A549 (cell line): Measurements from ENCODE around the gene TEDC1. TPM values are rescaled to one million over a fixed set of nuclear protein-coding genes. Genes with fewer than 3 reads are reported as not detected.

Source experiments
- ATAC-seq, 2 experiments: fragments of 200-7000 bp in 1 of 2; fragments of >200 bp in 1 of 2; cut with Nextera tagmentation in 1 of 2; cut with Tn5 transposase in 1 of 2; 3 replicates each; pipeline versions ENCODE4 v1.8.0 to v1.9.1; 2018 to 2020; ENCODE audit warnings: mild to moderate bottlenecking in 1 of 2, moderate library complexity in 1 of 2
- CTCF ChIA-PET: fragments of 300-600 bp; sonication (Branson Sonifier 250); formaldehyde crosslinking; extraction: SDS; loops from one replicate; lab custom pipeline; 2021; ENCODE audit warnings: antibody characterized with exemption, inconsistent platforms; lab: Yijun Ruan, JAX
- POLR2A ChIA-PET: fragments of 350-600 bp; formaldehyde crosslinking; extraction: SDS; loops from one replicate; lab custom pipeline; 2021; ENCODE audit warnings: antibody characterized with exemption, inconsistent platforms; lab: Yijun Ruan, JAX
- DNase-seq, 2 experiments: peaks; one replicate each; pipeline versions ENCODE4 v3.0.0 to v3.0.0-alpha.2; 2011 to 2016; ENCODE audit warnings: low read depth in 1 of 2, low spot score in 1 of 2
- FAIRE-seq: peaks from 2 replicates; lab custom pipeline; 2011; peaks lifted over from hg19 to GRCh38; lab: Jason Lieb, UNC
- H3K27ac ChIP-seq, 2 experiments: fragments of >200 bp; sonication (Bioruptor Twin); formaldehyde crosslinking; 3 replicates each; pipeline ENCODE4 v1.5.1; 2016 to 2017
- H3K4me1 ChIP-seq: fragments of >200 bp; sonication (Bioruptor Twin); formaldehyde crosslinking; 3 replicates; pipeline ENCODE4 v1.6.1; 2016
- H3K4me2 ChIP-seq: fragments of >200 bp; sonication (Bioruptor Twin); formaldehyde crosslinking; 3 replicates; pipeline ENCODE4 v1.6.1; 2016
- H3K4me3 ChIP-seq: fragments of >200 bp; sonication (Bioruptor Twin); formaldehyde crosslinking; 3 replicates; pipeline ENCODE4 v1.5.1; 2016
- H3K9me3 ChIP-seq: fragments of >200 bp; sonication (Bioruptor Twin); formaldehyde crosslinking; 3 replicates; pipeline ENCODE4 v1.6.1; 2016
- BHLHE40 ChIP-seq: IDR thresholded peaks from 2 replicates; pipeline ENCODE4 v1.6.1; 2012; ENCODE audit warnings: low read depth, low read length, inconsistent platforms
- CHD4 ChIP-seq: fragments of 200-600 bp; sonication (generic); IDR thresholded peaks from 2 replicates; pipeline ENCODE4 v1.6.1; 2016; ENCODE audit warnings: antibody characterized with exemption, mild to moderate bottlenecking, borderline replicate concordance
- EHMT2 ChIP-seq: fragments of 200-600 bp; sonication (generic); IDR thresholded peaks from 2 replicates; pipeline ENCODE4 v1.6.1; 2016; ENCODE audit warnings: antibody characterized with exemption, low read depth, mild to moderate bottlenecking, moderate library complexity
- FOSL2 ChIP-seq, 2 experiments: fragments of 450-650 bp in 1 of 2; fragments of >200 bp in 1 of 2; sonication (Bioruptor Twin) in 1 of 2; formaldehyde crosslinking; IDR thresholded peaks; 2 replicates each; pipeline versions ENCODE4 v1.5.0 to v1.6.1; 2016 to 2020; ENCODE audit warnings: mild to moderate bottlenecking in 1 of 2, moderate library complexity in 1 of 2
- FOXS1 ChIP-seq: fragments of 250-450 bp; sonication (Bioruptor Pico); IDR thresholded peaks from 2 replicates; pipeline ENCODE4 v1.5.0; 2020; ENCODE audit warnings: mild to moderate bottlenecking, moderate library complexity
- HDAC2 ChIP-seq: fragments of 200-600 bp; sonication (generic); IDR thresholded peaks from 2 replicates; pipeline ENCODE4 v1.6.1; 2016
- HEYL ChIP-seq: fragments of 250-450 bp; sonication (Bioruptor Pico); IDR thresholded peaks from 2 replicates; pipeline ENCODE4 v1.8.0; 2021; ENCODE audit warnings: mild to moderate bottlenecking, moderate library complexity
- KDM5A ChIP-seq: fragments of 200-600 bp; sonication (generic); IDR thresholded peaks from 2 replicates; pipeline ENCODE4 v1.6.1; 2016; ENCODE audit warnings: antibody characterized with exemption, mild to moderate bottlenecking
- MAZ ChIP-seq: fragments of 150-350 bp; IDR thresholded peaks from 2 replicates; pipeline ENCODE4 v1.6.1; 2014; ENCODE audit warnings: antibody characterized with exemption, low read depth, low read length, borderline replicate concordance
- NFE2L2 ChIP-seq: fragments of 150-350 bp; conservative IDR thresholded peaks from 2 replicates; pipeline ENCODE4 v1.6.1; 2014; ENCODE audit warnings: low read length
- NR3C1 ChIP-seq: fragments of >200 bp; sonication (Bioruptor Twin); formaldehyde crosslinking; IDR thresholded peaks from 3 replicates; pipeline ENCODE4 v1.6.1; 2017
- PHF8 ChIP-seq: fragments of 200-600 bp; sonication (generic); IDR thresholded peaks from 2 replicates; pipeline ENCODE4 v1.6.1; 2016; ENCODE audit warnings: low read depth, mild to moderate bottlenecking, antibody characterized with exemption, moderate library complexity, borderline replicate concordance
- RARB ChIP-seq: fragments of 250-450 bp; sonication (Bioruptor Pico); IDR thresholded peaks from 2 replicates; pipeline ENCODE4 v1.8.0; 2021; ENCODE audit warnings: mild to moderate bottlenecking, moderate library complexity
- RFX5 ChIP-seq: fragments of 450-650 bp; IDR thresholded peaks from 2 replicates; pipeline ENCODE4 v1.7.1; 2014; ENCODE audit warnings: antibody characterized with exemption, mild to moderate bottlenecking, moderate library complexity
- TFCP2L1 ChIP-seq: fragments of 250-450 bp; sonication (Bioruptor Pico); IDR thresholded peaks from 2 replicates; pipeline ENCODE4 v1.5.0; 2021; ENCODE audit warnings: mild to moderate bottlenecking
- TP53 ChIP-seq: fragments of 250-450 bp; sonication (Bioruptor Pico); IDR thresholded peaks from 2 replicates; pipeline ENCODE4 v1.5.0; 2021; ENCODE audit warnings: mild to moderate bottlenecking, moderate library complexity
- ZC3H11A ChIP-seq: fragments of 450-650 bp; IDR thresholded peaks from 2 replicates; pipeline ENCODE4 v1.6.1; 2014; ENCODE audit warnings: antibody characterized with exemption, mild to moderate bottlenecking
- ZFP36 ChIP-seq: fragments of 450-650 bp; IDR thresholded peaks from 2 replicates; pipeline ENCODE4 v1.6.1; 2014; ENCODE audit warnings: borderline replicate concordance; ENCODE audit not compliant: partially characterized antibody
- ZNF302 ChIP-seq: fragments of 250-450 bp; sonication (Bioruptor Pico); IDR thresholded peaks from 2 replicates; pipeline ENCODE4 v1.9.0; 2021; ENCODE audit warnings: inconsistent platforms, mild to moderate bottlenecking, moderate library complexity
- ZSCAN20 ChIP-seq: fragments of 250-450 bp; sonication (Bioruptor Pico); IDR thresholded peaks from 2 replicates; pipeline ENCODE4 v1.8.0; 2022; ENCODE audit warnings: mild to moderate bottlenecking, moderate library complexity
- WGBS: methylation state at CpG from one replicate; pipeline ENCODE4 v1.1.6; 2017; ENCODE audit errors: missing lambda C conversion rate; 5-methylcytosine and 5-hydroxymethylcytosine counted together
- polyA plus RNA-seq, 4 experiments: library from polyadenylated mRNA; depleted of rRNA in 3 of 4; stranded (reverse); fragments of >200 nt; fragmentation: RNase III in 1 of 4; extraction: RNeasy Plus Mini Kit Qiagen cat#74134 plus additional on column Dnase treatment in 1 of 4; gene quantifications; 2 replicates in 3 of 4; 3 replicates in 1 of 4; pipeline ENCODE4 v1.2.3, GENCODE V29; 2011 to 2017
- TF ChIP-seq, protein P1 (sequence below): IDR thresholded peaks from 2 replicates; pipeline ENCODE4 v1.6.1; 2012; ENCODE audit warnings: low read depth, borderline replicate concordance
- TF ChIP-seq, protein P2 (sequence below): fragments of >200 bp; sonication (Bioruptor Twin); formaldehyde crosslinking; IDR thresholded peaks from 2 replicates; pipeline ENCODE4 v1.6.1; 2016
- TF ChIP-seq, protein P3 (sequence below): fragments of 250-450 bp; sonication (Bioruptor Pico); IDR thresholded peaks from 2 replicates; pipeline ENCODE4 v1.5.0; 2020; ENCODE audit warnings: low read depth, mild to moderate bottlenecking, moderate library complexity
- TF ChIP-seq, protein P4 (sequence below): fragments of 200-600 bp; sonication (generic); IDR thresholded peaks from 2 replicates; pipeline ENCODE4 v1.6.1; 2016; ENCODE audit warnings: antibody characterized with exemption, mild to moderate bottlenecking, moderate library complexity
- TF ChIP-seq, protein P5 (sequence below): fragments of 150-350 bp; IDR thresholded peaks from 2 replicates; pipeline ENCODE4 v1.6.1; 2014; ENCODE audit warnings: low read depth, mild to moderate bottlenecking, low read length

Gene TEDC1
- polyA plus RNA-seq, 2 of the 4 experiments (the other 2 are of a cell fraction) = 12.7 to 39.6 TPM

DNA sequence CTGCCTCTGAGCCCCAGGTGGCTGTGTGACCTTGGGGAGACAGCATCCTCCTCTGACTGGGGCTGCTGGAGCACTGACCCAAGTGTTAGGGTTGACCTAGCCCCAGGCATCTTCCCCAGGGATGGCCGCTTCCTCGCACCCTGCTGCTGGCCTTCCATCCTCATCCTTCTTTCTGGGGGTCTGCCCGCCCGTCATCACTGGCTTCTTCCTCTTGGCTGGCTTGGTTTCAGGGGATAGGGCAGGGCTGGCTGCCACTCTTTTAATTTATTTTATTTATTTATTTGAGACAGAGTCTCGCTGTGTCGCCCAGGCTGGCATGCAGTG, 3.5 kb downstream of the TEDC1 start:
- DNase-seq = no peak
- Histone ChIP-seq H3K4me2 (no peak overlapping the region), H3K27ac (no peak overlapping the region), H3K4me1 (peaks cover 10% of the 10 kb centered on the region; the same call in 1 of the 3 replicates), H3K9me3 (no peaks in the 10 kb centered on the region), H3K4me3 (no peak overlapping the region)
- 96% methylated on average over 6 of the region's 6 CpGs for WGBS
- no peak for FAIRE-seq
- TF ChIP-seq NFE2L2 = no peak
- no peak for TF ChIP-seq FOSL2 (IDR thresholded peaks at IDR 0.05)
- no peak for TF ChIP-seq FOSL2 (CRISPR knock-in tag; IDR thresholded peaks at IDR 0.05)
- TF ChIP-seq MAZ = no peak
- TF ChIP-seq PHF8 = no peak
- no peak for TF ChIP-seq TFCP2L1
- TF ChIP-seq EHMT2 = no peak
- no peak for TF ChIP-seq ZSCAN20 (CRISPR knock-in tag)
- TF ChIP-seq, protein P1, sequence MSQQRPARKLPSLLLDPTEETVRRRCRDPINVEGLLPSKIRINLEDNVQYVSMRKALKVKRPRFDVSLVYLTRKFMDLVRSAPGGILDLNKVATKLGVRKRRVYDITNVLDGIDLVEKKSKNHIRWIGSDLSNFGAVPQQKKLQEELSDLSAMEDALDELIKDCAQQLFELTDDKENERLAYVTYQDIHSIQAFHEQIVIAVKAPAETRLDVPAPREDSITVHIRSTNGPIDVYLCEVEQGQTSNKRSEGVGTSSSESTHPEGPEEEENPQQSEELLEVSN = no peak
- POLR2A ChIA-PET = no interaction called here
- ATAC-seq = no peak
- CTCF ChIA-PET = interaction anchor here (0.9 to 4.4 kb wide), 3 partner anchors 13 to 34 kb away, joined by 3 to 29 read pairs (median 15); no protein-coding TSS in a partner anchor

DNA sequence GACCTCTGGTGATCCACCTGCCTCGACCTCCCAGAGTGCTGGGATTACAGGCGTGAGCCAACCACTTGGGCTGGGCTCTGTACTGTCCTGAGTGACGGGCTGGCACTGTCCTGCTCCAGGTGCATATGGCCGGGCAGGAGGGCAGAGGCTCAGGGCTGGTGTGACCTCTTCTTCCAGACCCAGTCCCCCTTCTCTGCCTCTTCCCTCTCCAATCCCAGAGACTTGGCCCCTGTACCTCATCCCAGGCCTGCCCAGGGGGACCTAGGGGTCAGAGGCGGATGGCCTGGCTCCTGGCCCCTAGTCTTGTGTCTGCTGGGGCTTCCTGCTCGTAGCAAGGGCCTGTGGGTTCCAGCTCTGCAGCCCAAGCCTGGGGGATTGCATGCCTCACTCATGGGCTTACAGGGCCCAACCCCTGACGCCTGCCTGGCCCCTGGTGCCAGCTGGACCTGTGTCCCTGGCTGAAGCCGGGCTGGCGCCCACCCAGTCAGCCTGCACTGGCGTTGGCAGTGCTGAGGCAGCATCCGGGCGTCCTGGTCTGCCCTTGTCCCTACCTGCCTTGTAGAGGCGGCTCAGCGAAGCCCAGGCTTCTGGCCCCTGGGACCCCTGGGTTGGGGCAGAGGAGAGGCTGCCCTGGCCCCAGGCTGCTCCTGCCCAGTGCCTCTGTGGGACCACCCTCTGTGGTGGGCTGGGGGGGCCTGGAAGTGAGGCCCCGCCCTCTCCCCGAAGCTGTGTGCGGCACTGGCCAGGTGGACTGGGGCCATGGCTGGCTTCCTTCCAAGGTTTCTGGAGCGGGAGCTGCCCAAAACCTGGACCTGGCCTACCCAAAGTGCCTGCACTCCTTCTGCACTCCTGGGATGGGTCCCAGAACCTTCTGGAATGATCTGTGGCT, 4.3 kb downstream of the TEDC1 start:
- no peak for DNase-seq
- H3K4me1 ChIP-seq = peaks cover 10% of the 10 kb centered on the region; the same call in 1 of the 3 replicates
- H3K27ac ChIP-seq = no peak overlapping the region
- TF ChIP-seq BHLHE40 (no peak), KDM5A (no peak), HDAC2 (no peak), NR3C1 (no peak), ZFP36 (no peak), NFE2L2 (no peak), CHD4 (no peak), RFX5 (no peak), TP53 (CRISPR knock-in tag) (no peak), HEYL (CRISPR knock-in tag) (no peak), ZNF302 (CRISPR knock-in tag) (no peak), RARB (CRISPR knock-in tag) (no peak), MAZ (no peak), FOSL2 (IDR thresholded peaks at IDR 0.05) (no peak), FOSL2 (CRISPR knock-in tag; IDR thresholded peaks at IDR 0.05) (no peak), ZC3H11A (no peak), FOXS1 (CRISPR knock-in tag) (no peak)
- TF ChIP-seq, protein P2, sequence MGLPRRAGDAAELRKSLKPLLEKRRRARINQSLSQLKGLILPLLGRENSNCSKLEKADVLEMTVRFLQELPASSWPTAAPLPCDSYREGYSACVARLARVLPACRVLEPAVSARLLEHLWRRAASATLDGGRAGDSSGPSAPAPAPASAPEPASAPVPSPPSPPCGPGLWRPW = no peak
- TF ChIP-seq, protein P3, sequence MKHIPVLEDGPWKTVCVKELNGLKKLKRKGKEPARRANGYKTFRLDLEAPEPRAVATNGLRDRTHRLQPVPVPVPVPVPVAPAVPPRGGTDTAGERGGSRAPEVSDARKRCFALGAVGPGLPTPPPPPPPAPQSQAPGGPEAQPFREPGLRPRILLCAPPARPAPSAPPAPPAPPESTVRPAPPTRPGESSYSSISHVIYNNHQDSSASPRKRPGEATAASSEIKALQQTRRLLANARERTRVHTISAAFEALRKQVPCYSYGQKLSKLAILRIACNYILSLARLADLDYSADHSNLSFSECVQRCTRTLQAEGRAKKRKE (CRISPR knock-in tag) = no peak
- TF ChIP-seq, protein P4, sequence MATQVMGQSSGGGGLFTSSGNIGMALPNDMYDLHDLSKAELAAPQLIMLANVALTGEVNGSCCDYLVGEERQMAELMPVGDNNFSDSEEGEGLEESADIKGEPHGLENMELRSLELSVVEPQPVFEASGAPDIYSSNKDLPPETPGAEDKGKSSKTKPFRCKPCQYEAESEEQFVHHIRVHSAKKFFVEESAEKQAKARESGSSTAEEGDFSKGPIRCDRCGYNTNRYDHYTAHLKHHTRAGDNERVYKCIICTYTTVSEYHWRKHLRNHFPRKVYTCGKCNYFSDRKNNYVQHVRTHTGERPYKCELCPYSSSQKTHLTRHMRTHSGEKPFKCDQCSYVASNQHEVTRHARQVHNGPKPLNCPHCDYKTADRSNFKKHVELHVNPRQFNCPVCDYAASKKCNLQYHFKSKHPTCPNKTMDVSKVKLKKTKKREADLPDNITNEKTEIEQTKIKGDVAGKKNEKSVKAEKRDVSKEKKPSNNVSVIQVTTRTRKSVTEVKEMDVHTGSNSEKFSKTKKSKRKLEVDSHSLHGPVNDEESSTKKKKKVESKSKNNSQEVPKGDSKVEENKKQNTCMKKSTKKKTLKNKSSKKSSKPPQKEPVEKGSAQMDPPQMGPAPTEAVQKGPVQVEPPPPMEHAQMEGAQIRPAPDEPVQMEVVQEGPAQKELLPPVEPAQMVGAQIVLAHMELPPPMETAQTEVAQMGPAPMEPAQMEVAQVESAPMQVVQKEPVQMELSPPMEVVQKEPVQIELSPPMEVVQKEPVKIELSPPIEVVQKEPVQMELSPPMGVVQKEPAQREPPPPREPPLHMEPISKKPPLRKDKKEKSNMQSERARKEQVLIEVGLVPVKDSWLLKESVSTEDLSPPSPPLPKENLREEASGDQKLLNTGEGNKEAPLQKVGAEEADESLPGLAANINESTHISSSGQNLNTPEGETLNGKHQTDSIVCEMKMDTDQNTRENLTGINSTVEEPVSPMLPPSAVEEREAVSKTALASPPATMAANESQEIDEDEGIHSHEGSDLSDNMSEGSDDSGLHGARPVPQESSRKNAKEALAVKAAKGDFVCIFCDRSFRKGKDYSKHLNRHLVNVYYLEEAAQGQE = no peak
- TF ChIP-seq, protein P5, sequence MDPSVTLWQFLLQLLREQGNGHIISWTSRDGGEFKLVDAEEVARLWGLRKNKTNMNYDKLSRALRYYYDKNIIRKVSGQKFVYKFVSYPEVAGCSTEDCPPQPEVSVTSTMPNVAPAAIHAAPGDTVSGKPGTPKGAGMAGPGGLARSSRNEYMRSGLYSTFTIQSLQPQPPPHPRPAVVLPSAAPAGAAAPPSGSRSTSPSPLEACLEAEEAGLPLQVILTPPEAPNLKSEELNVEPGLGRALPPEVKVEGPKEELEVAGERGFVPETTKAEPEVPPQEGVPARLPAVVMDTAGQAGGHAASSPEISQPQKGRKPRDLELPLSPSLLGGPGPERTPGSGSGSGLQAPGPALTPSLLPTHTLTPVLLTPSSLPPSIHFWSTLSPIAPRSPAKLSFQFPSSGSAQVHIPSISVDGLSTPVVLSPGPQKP = no peak
- POLR2A ChIA-PET = no interaction called here
- 93% methylated on average over 13 of the region's 18 CpGs for WGBS
- ATAC-seq = no peak
- no peak overlapping the region for H3K4me3 ChIP-seq
- CTCF ChIA-PET = interaction anchor here (0.9 to 4.4 kb wide), 4 partner anchors 12 to 33 kb away, joined by 3 to 15 read pairs (median 8); no protein-coding TSS in a partner anchor
- H3K9me3 ChIP-seq = no peaks in the 10 kb centered on the region
- no peak for FAIRE-seq
- H3K4me2 ChIP-seq = no peak overlapping the region
